AG09309 (cell line): ENCODE measurements around the gene BCL11A.

Source experiments
- DNase-seq: peaks from one replicate; pipeline ENCODE4 v3.0.0-alpha.2; 2010; ENCODE audit warnings: low read depth
- H3K4me3 ChIP-seq: 2 replicates; pipeline ENCODE4 v1.5.1; 2011; ENCODE audit warnings: mild to moderate bottlenecking, low read depth, low read length, moderate library complexity; ENCODE audit not compliant: control insufficient read depth
- TF ChIP-seq, protein P1 (sequence below): IDR thresholded peaks from 2 replicates; pipeline ENCODE4 v1.5.1; 2011; ENCODE audit warnings: mild to moderate bottlenecking, low read depth, low read length, inconsistent platforms; ENCODE audit not compliant: insufficient read depth, control insufficient read depth; ENCODE audit errors: missing control alignments

BCL11A gene

DNA sequence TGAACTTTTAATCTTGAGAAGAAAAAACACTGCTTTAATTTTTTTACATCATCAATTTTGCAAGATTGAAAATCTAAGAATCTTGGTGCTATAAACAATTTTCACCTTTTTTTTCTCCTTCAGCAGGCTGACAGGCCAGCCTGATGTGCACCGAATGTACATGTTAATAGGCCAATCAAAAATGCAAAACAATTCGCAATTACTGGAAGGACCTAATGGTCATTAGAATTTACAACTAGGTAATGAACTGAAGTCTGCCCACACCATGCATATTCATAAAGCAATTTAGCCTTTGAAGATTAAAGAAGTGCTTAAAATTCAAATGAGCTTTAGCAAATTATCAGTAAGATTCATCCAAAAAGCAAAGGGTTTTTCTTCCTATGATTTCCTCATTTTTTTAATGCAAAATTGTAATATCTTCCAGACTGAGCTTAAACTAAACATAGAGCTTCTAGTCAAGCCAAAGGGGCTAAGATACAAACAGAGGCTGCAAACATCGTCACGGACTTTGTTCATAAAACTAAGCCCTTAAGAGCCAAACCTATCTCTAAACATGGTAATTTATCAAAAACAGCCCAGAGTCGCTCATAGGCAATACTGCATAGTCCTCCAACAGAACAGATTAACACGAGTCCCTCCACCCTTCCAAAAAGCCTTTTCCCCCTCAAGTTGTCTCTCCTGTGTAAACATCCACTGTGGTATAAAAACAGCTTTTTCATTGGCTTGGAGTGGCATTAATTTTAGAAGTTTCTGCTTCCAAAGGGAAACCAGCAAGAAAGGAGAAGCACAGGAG is 18.4 kb downstream of the BCL11A start:
- no peak overlapping the region for H3K4me3 ChIP-seq
- DNase-seq, result no peak
- TF ChIP-seq, protein P1, sequence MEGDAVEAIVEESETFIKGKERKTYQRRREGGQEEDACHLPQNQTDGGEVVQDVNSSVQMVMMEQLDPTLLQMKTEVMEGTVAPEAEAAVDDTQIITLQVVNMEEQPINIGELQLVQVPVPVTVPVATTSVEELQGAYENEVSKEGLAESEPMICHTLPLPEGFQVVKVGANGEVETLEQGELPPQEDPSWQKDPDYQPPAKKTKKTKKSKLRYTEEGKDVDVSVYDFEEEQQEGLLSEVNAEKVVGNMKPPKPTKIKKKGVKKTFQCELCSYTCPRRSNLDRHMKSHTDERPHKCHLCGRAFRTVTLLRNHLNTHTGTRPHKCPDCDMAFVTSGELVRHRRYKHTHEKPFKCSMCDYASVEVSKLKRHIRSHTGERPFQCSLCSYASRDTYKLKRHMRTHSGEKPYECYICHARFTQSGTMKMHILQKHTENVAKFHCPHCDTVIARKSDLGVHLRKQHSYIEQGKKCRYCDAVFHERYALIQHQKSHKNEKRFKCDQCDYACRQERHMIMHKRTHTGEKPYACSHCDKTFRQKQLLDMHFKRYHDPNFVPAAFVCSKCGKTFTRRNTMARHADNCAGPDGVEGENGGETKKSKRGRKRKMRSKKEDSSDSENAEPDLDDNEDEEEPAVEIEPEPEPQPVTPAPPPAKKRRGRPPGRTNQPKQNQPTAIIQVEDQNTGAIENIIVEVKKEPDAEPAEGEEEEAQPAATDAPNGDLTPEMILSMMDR, result no peak

DNA sequence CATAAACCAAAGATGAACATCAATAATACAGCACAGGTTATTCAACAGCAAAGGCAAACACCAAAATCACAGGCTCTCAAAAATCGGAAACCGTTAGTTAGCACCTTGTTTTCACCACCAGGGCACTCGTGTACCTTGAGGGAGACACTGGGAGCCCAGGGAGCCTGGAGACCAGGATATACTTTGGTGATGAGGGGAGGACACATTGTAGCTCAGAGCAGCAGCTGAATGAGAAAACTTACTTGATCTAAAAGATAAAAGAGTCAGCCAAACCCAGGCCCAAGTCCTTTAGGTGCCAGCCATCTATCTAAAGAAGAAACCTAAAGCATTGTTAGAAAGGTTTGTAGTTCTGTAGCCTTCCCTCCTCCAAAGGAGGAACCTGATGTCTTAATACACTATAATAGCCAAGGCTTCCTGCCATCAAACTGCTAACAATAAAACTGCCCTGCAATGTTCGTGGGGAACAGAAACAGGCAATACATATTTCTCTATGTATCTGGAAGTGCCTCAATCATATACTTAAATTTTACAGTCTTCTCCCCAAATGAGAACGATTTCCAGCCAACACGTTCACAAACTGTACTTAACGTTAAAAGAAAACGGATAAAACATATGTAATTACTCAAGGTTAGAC is 19.3 kb downstream of the BCL11A start:
- H3K4me3 ChIP-seq, result no peak overlapping the region
- TF ChIP-seq, protein P1, result no peak
- DNase-seq, result no peak

DNA sequence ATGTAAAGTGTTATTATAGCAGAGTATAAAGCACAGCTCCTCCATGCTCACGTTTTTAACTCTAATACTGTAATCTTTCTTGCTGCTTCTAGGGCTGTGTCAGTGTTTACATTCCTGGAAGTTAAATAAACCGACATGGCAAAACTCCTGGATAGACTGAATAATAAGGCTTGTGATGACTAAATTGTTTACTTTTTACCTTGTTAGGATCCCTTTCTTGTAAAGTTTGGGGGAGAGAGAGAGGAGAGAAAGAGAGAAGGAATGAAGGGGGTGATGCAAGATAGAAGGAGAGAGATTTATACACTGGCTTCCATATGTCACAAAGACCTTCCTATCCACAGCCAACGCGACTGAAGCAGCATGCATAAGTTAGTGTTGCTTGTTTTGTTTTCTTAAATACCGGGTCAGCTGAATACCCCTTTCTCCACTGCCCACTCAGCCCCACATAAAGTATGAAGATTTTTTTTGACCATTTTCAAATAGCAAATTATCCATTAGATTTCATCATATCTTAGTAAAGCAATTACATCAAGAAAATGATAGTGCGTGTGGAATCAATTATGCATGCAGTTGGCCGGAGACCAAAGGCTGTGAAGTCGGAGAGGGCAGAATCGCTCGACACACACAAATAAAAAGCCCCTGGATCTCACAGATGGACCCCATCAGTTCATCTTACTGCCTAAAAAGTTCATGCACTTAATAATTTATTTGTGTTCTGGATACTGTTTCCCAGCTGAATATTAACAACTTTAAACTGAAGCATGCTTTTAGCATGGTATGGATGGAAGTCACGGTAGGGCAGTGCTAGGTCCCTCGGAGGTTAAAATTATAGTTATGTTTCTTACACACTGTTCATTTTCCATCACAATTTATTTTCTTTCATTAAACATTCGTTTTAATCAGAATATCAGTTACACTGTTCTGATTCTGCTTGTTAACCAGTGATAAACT is 20.1 kb downstream of the BCL11A start:
- no peak for DNase-seq
- no peak overlapping the region for H3K4me3 ChIP-seq
- TF ChIP-seq, protein P1, result no peak

DNA sequence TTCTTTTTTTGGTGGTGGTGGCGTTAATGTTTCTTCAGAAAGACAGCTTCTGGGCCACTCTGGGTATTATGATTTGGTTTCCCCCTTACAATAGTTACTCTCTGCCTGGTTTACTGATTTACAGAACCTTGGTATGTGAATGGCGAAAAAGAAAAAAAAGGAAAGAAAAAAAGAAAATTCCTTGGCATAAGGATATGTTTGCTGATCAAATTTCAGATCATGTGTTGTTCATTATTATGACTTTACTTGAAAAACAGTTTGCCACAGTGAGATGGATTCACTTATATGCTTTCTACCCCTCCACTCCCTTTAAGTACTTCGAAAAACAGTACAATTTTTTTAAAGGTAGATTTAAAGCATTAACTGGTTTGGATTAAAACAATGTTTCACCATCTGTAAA is 21.0 kb downstream of the BCL11A start:
- DNase-seq, result no peak
- TF ChIP-seq, protein P1, result no peak
- H3K4me3 ChIP-seq, result no peak overlapping the region

DNA sequence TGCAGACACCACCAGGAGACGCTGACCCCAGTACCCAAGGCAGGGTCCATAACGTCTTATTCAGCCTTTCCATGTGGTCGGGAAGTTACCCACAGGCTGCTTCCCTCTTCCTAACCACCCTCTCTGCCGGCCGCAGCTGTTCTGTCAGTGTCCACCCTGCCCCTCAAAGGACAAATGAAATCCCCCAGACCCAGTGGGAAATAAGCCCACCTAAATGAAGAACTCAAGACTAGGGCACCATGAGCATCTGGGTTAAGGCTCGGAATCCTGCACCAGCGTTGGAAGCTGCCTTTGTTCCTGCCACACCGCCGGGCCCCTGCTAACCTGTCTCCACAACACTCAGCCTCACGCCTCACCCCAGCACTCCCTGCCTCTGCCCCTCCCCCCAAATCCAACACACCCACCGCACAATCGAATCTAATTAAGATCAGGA is 21.7 kb downstream of the BCL11A start:
- no peak overlapping the region for H3K4me3 ChIP-seq
- DNase-seq, result no peak
- TF ChIP-seq, protein P1, result no peak

DNA sequence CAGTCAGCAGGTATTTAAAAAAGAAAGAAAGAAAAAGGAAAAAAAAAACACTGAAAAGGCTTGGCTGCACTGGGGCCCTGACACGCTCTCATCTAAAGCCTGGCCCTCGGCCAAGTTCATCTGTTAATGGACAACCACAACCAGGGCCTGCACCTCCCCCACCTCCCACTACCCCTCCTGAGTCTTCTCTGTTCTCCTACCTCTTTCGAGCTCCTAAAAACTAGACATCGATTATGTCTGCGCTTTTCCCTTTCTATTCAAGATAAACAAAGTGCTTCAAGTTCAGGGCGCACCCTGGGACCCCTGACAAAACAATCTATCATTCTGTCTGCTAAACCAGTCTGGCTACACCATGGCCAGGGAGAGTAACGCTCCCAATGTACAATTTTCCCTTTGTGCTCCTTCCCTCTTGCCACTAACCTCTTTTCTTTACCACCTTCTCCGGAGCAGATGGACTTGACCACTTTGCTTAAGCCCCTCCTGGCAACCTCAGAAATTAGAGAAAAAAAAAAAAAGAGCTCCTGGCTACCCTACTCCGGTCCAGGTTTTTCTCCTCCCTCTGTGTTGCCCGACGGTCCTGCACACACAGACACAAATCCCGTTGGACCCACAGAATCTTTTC is 22.7 kb downstream of the BCL11A start:
- TF ChIP-seq, protein P1, result no peak
- H3K4me3 ChIP-seq, result no peak overlapping the region
- DNase-seq, result no peak
